GM19372 (cell line): ENCODE results near the gene PHAX.
"Not testable (repeated sequence)": the region's sequence is repeated elsewhere in the genome, so short reads cannot be mapped to it uniquely, and the experiment has no call there.

Experiments
- ATAC-seq: cut with Tn5 transposase; IDR thresholded peaks from one replicate; pipeline ENCODE4 v1.9.1; 2021; ENCODE audit warnings: mild to moderate bottlenecking, low read depth, moderate library complexity; ENCODE audit not compliant: unreplicated experiment

The PHAX gene, protein sequence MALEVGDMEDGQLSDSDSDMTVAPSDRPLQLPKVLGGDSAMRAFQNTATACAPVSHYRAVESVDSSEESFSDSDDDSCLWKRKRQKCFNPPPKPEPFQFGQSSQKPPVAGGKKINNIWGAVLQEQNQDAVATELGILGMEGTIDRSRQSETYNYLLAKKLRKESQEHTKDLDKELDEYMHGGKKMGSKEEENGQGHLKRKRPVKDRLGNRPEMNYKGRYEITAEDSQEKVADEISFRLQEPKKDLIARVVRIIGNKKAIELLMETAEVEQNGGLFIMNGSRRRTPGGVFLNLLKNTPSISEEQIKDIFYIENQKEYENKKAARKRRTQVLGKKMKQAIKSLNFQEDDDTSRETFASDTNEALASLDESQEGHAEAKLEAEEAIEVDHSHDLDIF

DNA sequence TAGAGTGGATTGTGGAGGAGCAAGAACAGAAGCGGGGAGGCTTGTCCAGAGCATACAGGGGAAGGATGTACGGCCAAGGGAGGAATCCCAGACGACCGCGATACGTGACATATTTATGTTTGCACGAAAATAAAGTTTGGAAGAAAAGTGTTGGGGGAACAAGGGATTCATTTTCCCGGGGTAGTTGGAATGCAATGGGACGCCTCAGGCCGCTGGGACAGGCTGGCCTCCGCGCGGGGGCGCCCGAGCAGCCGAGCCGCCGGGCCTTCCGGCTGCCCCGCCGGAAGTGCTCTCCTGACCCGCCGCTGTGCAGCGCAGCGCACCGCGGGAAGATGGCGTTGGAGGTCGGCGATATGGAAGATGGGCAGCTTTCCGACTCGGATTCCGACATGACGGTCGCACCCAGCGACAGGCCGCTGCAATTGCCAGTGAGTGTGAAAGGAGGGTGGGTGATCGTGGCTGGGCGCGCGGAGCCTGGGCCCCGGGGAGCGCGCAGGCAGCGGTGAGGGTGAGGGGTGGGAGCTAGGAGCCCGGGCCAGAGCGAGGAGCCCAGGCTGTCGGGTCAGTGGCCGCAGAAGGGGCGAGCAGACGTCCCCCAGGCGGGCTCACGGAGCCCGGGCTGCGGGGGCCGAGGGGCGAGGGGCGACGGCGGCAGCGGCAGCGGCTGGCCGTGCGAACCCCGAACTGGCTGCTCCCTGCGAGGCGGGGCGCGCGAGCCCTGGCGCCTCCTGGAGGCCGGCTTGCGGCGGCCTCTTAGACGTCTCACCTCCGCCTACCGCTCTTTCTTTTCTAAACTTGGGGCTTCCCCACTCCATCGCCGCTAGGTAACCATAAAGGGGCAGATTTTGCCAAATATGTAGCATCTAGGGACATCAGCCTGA is at the start of gene PHAX:
Gene PHAX (plus strand): TSS at position 317 of the 881 bp plus-strand sequence. CDS start 16 bp downstream, at position 333.
- ATAC-seq: peak; percentile 95

DNA sequence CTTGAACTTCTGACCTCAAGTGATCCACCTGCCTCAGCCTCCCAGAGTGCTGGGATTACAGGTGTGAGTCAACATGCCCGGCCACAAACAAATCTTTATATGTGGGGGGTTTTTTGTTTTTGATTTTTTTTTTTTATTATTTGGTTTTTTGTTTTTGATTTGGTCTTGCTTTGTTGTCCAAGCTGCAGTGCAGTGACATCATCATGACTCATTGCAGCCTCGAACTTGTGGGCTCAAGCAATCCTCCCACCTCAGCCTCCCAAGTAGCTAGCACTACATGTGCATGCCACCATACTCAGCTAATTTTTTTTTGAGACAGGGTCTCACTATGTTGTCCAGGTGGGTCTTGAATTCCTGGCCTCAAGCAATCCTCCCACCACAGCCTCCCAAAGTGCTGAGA is 48.1 kb upstream of the PHAX start:
- ATAC-seq: no peak

DNA sequence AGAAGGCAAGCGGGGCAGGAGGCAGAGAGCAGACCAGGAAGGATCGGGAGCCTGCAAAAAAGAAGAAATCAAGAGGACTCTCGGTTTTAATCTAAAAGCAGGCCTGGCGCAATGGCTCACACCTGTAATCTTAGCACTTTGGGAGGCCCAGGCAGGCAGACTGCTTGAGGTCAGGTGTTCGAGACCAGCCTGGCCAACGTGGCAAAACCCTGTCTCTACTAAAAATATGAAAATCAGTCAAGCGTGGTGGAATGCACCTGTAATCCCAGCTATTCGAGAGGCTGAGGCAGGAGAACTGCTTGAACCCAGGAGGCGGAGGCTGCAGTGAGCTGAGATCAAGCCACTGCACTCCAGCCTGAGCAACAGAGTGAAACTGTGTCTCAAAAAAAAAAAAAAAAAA is 45.6 kb upstream of the PHAX start:
- not testable (repeated sequence) for ATAC-seq

DNA sequence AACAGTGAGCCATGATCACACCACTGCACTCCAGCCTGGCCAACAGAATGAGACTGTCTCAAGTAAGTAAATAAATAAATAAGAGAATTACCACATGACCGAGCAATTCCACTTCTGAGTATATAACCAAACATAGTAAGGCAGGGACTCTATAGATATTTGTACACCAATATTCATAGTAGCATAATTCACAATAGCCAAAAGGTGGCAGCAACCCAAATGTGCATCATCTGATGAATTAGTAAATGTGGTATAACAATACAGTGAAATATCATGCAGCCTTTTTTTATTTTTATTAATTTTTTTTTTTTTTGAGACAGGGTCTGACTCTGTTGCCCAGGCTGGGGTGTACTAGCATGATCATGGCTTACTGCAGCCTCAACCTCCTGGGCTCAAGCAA is 38.8 kb upstream of the PHAX start:
- no peak for ATAC-seq

DNA sequence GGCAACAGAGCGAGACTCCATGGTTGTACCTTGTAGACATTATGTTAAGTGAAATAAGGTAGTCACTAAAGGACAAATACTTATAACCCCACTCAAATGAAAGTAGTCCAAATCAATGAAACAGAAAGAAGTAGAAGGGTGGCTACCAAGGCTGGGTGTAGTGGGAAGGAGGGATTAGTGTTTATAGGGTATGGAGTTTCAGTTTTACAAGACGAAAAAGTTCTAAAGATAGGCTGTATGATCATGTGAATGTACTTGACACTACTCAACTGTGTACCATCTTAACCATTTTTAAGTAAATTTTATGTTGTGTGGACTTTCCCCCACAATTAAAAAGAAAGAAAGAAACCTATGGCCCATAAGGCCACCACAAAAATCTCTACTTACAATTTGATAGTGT is 37.9 kb upstream of the PHAX start:
- peak; percentile 73 for ATAC-seq

DNA sequence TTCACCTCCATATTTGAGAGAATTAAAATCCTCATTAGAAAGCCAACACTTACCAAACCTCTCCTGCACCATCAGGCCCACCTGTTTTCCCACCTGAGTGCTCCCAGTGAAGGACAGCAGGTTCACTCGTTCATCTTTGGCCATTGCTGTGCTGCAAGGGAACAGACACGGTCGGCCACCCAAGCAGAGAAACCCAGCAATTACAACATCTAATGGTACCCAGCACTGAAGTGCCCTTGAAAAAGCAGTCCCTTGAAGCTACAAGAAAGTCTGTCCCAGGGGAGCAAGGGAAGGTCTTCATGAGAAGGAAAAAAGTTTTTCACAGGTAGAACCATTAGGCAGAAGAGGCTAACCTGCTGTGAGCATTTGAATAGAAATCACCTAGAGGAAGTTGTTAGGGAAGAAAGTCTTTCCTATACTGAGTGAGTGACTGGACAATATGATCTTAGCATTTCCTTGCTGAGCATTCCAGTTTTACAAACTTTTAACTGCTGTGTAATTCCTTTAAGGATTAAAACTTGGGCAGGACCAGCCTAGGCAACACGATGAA is 32.5 kb upstream of the PHAX start:
- no peak for ATAC-seq

DNA sequence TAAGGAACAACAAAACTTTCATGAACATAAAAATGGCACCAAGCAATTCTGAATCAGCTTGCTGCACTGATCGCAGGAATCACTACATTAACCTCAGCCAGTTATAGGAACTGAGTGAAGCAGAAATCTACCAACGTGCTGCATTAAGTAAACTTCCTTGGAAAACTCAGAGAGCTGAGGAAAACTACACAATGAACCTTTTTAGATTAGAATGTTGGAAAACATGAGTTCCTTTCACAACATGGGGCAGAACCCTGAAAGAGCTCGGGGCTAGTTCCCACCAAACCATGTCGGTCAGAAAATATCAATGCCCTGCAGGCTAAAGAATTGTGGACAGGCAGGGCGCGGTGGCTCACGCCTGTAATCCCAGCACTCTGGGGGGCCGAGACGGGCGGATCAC is 25.1 kb upstream of the PHAX start:
- ATAC-seq: no peak

DNA sequence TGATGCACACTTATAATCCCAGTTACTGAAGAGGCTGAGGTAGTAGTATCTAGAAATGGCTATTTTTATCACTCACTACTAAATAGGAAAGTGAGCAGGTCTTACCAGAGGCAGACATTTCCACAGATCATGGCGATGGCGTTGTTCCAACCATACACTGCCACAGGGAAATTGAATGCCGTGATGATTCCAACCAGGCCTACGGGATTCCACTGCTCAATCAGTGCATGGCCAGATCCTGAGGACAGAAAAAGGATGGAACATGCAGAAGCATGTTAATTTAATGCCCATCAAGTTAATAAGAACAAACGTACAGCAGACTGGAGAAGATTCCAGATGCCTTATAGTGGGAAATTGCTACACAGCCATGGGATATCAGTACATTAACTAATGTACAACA is 23.8 kb upstream of the PHAX start:
- ATAC-seq: no peak

DNA sequence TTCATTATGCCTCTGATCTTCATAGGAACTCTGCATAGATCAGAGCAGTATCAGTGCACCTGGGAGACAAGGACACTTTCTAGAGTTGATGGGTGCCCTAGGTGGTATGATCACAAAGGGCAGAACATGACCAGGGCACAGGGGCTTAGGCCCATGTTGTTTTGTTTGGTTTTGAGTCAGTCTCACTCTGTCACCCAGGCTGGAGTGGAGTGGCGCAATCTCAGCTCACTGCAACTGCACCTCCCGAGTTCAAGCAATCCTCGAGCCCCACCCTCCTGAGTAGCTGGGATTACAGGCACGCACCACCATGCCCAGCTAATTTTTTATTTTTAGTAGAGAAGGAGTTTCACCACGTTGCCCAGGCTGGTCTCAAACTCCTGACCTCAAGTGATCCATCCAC is 23.3 kb upstream of the PHAX start:
- ATAC-seq: no peak

DNA sequence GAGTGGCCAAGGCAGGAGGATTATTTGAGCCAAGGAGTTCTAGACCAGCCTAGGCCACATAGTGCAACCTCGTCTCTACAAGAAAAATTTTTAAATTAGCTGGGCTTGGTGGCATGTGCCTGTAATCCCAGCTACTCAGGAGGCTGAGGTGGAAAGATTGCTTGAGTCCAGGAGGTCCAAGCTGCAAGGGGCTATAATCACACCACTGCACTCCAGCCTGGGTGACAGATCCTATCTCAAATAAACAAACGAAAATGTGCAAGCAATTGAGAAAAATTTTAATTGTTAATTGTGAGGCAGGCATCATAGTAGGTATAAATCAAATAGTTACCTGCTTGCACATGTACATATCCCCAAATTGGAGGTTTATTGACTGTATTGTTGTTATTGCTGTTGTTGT is 21.0 kb upstream of the PHAX start:
- no peak for ATAC-seq

DNA sequence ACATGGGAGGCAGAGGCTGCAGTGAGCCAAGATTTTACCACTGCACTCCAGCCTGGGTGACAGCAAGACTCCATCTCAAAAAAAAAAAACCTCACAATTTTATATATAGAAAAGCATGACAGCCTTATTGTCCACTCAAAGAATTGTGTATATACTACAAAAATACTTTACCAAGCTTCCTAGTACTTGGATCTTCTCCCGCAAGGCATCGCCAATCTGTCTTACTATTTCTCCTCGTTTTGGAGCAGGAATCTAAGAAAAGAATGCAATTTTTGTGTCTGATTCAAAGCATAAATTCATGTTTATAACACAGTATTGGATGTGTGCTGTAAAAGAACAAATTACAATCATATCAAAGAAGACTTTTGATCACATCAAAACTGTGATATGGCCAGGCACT is 17.0 kb upstream of the PHAX start:
- ATAC-seq: no peak

DNA sequence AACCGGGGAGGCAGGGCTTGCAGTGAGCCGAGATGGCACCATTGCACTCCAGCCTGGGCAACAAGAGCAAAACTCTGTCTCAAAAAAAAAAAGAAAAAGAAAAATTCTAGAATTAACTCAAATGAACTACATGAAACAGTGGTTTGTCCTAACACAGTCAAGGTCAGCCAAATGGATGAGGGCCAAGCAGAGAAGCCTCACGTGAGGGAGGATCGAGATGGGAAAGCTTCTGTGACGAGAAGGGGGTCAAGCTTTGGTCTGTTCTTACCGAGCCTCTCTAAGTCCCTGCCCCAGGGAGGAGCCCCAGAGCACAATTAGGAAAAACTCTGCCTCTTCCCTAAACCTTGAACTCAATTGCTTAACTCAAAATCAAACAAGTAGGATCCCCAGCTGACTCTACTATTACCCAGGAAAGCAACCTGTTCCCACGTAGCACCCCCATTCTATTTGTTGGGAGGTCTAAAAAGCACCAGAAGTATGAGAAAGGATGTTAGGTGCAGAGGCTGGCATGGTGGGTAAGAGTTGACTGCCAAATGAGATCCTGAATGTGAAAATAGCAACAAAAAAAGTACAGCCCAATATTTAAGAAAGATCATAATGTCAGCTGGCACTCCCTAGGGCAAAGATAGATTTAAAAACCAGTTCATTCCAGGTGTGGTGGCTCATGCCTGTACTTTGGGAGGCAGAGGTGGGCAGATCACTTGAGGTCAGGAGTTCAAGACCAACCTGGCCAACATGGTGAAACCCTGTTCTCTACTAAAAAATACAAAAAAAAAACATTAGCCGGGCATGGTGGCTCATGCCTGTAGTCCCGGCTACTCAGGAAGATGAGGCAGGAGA is 13.0 kb upstream of the PHAX start:
- ATAC-seq: no peak

DNA sequence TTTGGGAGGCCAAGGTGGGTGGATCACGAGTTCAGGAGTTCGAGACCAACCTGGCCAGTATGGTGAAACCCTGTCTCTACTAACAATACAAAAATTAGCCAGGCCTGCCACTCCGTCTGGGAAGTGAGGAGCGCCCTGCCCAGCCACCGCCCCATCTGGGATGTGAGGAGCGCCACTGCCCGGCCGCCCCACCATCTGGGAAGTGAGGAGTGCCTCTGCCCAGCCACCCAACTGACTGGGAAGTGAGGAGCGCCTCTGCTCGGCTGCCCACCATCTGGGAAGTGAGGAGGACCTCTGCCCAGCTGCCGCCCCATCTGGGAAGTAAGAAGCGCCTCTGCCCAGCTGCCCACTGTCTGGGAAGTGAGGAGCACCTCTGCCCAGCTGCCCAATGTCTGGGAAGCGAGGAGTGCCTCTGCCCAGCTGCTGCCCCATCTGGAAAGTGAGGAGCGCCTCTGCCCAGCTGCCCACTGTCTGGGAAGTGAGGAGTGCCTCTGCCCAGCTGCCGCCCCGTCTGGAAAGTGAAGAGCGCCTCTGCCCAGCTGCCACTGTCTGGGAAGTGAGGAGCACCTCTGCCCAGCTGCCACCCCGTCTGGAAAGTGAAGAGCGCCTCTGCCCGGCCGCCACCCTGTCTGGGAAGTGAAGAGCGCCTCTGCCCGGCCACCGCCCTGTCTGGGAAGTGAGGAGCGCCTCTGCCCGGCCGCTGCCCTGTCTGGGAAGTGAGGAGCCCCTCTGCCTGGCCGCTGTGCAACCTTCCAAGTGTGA is 11.0 kb upstream of the PHAX start:
- ATAC-seq: no peak

DNA sequence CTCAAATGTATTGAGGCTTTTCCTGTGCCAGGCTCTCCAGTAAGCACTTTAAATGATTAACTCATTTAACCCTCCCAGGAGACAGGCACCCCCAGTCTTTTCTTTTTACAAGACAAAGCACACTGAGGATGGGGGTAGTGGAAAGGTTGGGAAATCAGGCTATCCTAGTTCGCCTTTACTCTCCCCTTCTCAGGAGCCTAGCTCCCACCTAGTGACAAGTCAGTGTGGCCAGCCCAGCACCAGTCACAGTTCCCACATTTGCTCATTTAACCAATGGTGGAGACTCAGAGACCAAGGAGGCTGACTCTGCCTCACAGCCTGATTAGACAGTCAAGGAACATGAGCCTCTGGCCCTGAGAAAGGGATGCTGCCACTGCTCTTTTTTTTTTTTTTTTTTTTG is 9.2 kb upstream of the PHAX start:
- ATAC-seq: no peak

DNA sequence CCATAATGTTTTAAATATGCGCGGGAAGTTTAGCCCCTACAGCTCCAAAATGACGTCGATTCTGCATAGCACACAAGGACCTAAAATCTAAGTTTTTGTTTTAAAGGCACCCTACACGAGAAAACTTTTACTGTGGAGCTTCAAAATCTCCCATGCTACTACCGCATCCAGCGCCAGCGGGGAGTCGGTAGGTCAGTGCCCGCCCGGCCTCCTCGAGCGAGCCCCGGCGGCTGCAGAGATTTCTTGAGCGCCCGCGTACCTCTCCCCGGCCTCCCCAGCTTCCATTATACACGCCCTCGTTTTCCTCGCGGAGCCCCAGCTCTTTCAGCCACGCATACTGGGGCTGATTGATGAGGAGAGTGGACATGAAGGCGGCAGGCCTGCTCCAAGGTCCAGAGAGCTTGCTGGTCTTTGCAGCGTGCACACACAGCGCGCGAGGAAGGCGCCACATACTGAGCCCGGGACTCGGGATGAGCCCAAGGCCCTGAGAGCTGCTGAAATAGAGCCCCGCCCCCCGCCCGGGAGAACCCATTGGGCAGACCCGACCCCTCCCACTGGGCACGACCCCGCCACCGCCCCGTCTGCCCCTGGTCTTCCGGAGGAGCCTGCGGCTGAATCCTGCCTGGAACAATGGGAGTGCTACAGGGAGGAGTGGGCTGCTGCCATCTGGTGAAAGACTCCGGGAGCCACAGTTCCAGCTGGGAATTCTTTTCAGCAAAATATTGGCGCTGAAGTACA is 5.8 kb upstream of the PHAX start, which contains the start of gene ALDH7A1:
Gene ALDH7A1 (minus strand): TSS at position 472 of the 738 bp plus-strand sequence. CDS start 21 bp downstream, at position 451.
- ATAC-seq: peak; percentile 79

DNA sequence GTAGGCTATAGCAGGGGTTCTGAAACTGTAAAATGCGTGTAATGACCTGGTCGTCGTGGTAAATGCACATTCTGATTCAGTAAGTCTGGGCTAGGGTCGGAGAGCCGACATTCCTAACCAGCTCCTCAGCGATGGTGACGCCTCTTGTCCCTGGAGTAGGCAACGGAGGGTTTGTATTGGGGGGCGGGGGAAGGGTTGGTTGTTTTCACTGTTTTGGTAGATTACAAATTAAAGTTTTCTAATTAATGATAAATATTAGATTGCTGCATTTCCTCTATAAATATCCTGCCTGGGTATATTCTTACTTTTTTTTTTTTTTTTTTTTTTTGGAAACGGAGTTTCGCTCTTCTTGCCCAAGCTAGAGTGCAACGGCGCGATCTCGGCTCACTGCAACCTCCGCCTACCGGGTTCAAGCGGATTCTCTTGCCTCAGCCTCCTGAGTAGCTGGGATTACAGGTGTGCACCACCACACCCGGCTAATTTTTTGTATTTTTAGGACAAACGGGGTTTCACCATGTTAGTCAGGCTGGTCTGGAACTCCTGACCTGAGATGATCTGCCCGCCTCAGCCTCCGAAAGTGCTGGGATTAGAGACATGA is 5.2 kb upstream of the PHAX start:
- peak; percentile 9 for ATAC-seq

DNA sequence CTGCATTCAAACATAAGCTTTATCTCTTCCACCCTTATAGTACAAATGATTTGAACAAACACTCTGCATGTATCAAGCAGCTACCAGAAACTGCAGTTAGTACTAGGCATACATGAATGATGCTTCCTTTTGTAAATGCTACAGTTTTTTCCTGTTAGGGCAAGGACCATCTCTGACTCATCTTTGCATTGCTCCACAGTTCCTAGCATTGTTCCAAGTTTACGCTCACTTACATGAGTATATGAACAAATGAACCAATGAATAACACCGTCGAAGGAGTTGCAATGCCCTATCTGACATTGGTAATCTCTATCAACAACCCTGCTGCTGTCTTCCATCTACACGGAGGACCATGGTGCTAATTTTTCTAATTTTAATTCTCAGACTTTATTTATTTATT is 3.6 kb upstream of the PHAX start:
- ATAC-seq: no peak

DNA sequence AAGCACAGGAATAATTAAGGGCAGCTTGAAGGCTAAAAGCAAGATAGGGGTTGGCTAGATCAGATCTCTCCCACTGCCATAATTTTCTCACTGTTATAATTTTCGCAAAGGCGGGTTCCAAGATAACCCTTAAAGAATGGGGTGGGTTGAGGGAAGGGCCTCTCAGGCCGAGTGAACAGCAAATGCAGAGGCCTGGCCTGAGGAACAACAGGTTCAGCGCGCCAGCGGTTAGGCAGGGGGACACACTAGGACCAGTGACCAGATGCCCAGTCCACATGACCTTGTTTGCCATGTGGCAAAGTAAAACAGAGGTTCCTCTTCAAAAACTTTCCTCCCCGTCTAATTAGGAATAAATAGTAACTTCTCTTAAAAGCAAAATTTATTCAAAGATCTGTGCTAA is 1.2 kb upstream of the PHAX start:
- no peak for ATAC-seq
